CD14-positive monocyte (primary cell): ENCODE results near the gene SRPK1. TPM values are rescaled to one million over a fixed set of nuclear protein-coding genes. Genes with fewer than 3 reads are reported as not detected.

Experiments used
- DNase-seq, 3 donors: peaks; one replicate each; pipeline ENCODE4 v3.0.0-alpha.2; 2011 to 2022
- H2AFZ ChIP-seq: 2 replicates; pipeline ENCODE4 v1.6.0; 2012; ENCODE audit warnings: mild to moderate bottlenecking, low read depth, low read length, inconsistent platforms; ENCODE audit not compliant: insufficient read depth, poor library complexity, severe bottlenecking
- H3K27ac ChIP-seq, 2 donors: 1 replicate in 1 of 2; 2 replicates in 1 of 2; pipeline ENCODE4 v1.5.1; 2012 to 2013; ENCODE audit warnings: low read length in 2 of 2, control low read depth in 1 of 2, inconsistent platforms in 1 of 2, low read depth in 1 of 2, mild to moderate bottlenecking in 1 of 2
- H3K27me3 ChIP-seq, 2 donors: one replicate each; pipeline versions ENCODE4 v1.6.0 to v1.6.1; 2011 to 2013; ENCODE audit warnings: low read length in 2 of 2; ENCODE audit not compliant: control insufficient read depth in 2 of 2, insufficient read depth in 2 of 2
- H3K36me3 ChIP-seq, 2 donors: replicated peaks in 1 of 2; 1 replicate in 1 of 2; 2 replicates in 1 of 2; pipeline versions ENCODE4 v1.5.1 to v1.6.1; 2012 to 2013; ENCODE audit warnings: low read length in 2 of 2, control low read depth in 1 of 2, inconsistent platforms in 1 of 2, mild to moderate bottlenecking in 1 of 2; ENCODE audit not compliant: insufficient read depth in 2 of 2, control insufficient read depth in 1 of 2
- H3K4me1 ChIP-seq, 2 donors: 1 replicate in 1 of 2; 2 replicates in 1 of 2; pipeline versions ENCODE4 v1.5.1 to v1.6.1; 2012 to 2013; ENCODE audit warnings: low read length in 2 of 2, control low read depth in 1 of 2, inconsistent platforms in 1 of 2, mild to moderate bottlenecking in 1 of 2, moderate library complexity in 1 of 2; ENCODE audit not compliant: insufficient read depth in 2 of 2, control insufficient read depth in 1 of 2
- H3K4me2 ChIP-seq: replicated peaks from 2 replicates; pipeline ENCODE3; 2012; ENCODE audit warnings: low read length, moderate library complexity, mild to moderate bottlenecking; ENCODE audit not compliant: poor library complexity, severe bottlenecking; ENCODE audit errors: extremely low read depth
- H3K4me3 ChIP-seq, 3 experiments: fragments of 200-600 bp in 1 of 3; sonication (generic) in 1 of 3; replicated peaks in 1 of 3; 1 replicate in 2 of 3; 2 replicates in 1 of 3; pipeline ENCODE4 v1.5.1; 2011 to 2013; ENCODE audit warnings: low read length in 3 of 3, mild to moderate bottlenecking in 3 of 3, control low read depth in 2 of 3, low read depth in 2 of 3, inconsistent platforms in 1 of 3, moderate library complexity in 1 of 3
- H3K79me2 ChIP-seq: 2 replicates; pipeline ENCODE4 v1.6.0; 2012; ENCODE audit warnings: mild to moderate bottlenecking, control low read depth, inconsistent platforms, low read length, moderate library complexity; ENCODE audit not compliant: insufficient read depth
- H3K9ac ChIP-seq: 2 replicates; pipeline ENCODE4 v1.6.0; 2017; ENCODE audit warnings: low read length, mild to moderate bottlenecking; ENCODE audit not compliant: insufficient read depth, poor library complexity, severe bottlenecking
- H3K9me3 ChIP-seq, 2 donors: replicated peaks in 1 of 2; 1 replicate in 1 of 2; 2 replicates in 1 of 2; pipeline versions ENCODE4 v1.5.1 to v1.6.1; 2012 to 2013; ENCODE audit warnings: low read length in 2 of 2, control low read depth in 1 of 2; ENCODE audit not compliant: control insufficient read depth in 1 of 2, insufficient read depth in 1 of 2
- H4K20me1 ChIP-seq: 2 replicates; pipeline ENCODE4 v1.6.0; 2012; ENCODE audit warnings: mild to moderate bottlenecking, low read length, control low read depth, moderate library complexity; ENCODE audit not compliant: insufficient read depth
- H3K27ac Mint-ChIP-seq, 7 donors: one replicate each; pipeline ENCODE4 v1.8.0; 2020; ENCODE audit warnings: mild to moderate bottlenecking in 7 of 7, mixed read lengths in 7 of 7, moderate library complexity in 6 of 7, inconsistent platforms in 2 of 7
- H3K27me3 Mint-ChIP-seq, 3 donors: one replicate each; pipeline ENCODE4 v1.8.0; 2021 to 2022; ENCODE audit warnings: low read depth in 3 of 3, mild to moderate bottlenecking in 3 of 3, mixed read lengths in 3 of 3, moderate library complexity in 3 of 3, inconsistent platforms in 1 of 3
- H3K36me3 Mint-ChIP-seq, 2 donors: one replicate each; pipeline ENCODE4 v1.8.0; 2020; ENCODE audit warnings: mixed read lengths in 2 of 2, inconsistent platforms in 1 of 2, mild to moderate bottlenecking in 1 of 2
- H3K4me1 Mint-ChIP-seq: one replicate; pipeline ENCODE4 v1.8.0; 2020; ENCODE audit warnings: mild to moderate bottlenecking, mixed read lengths
- H3K4me3 Mint-ChIP-seq, 2 donors: one replicate each; pipeline ENCODE4 v1.8.0; 2020; ENCODE audit warnings: mild to moderate bottlenecking in 2 of 2, mixed read lengths in 2 of 2, moderate library complexity in 1 of 2
- H3K9me3 Mint-ChIP-seq, 7 donors: one replicate each; pipeline ENCODE4 v1.8.0; 2020 to 2022; ENCODE audit warnings: mixed read lengths in 7 of 7, mild to moderate bottlenecking in 6 of 7, moderate library complexity in 6 of 7, inconsistent platforms in 2 of 7
- WGBS: methylation state at CpG from one replicate; pipeline ENCODE4 v1.1.5; 2013; ENCODE audit warnings: missing lambda C conversion rate; ENCODE audit not compliant: insufficient coverage; 5-methylcytosine and 5-hydroxymethylcytosine counted together
- intact Hi-C, 2 donors: fragments of 100-400 bp; cut with micrococcal nuclease; formaldehyde crosslinking; loops; one replicate each; pipeline versions ENCODE4 v1.15.0 to v1.15.1; 2023
- polyA plus RNA-seq, 3 donors: library from polyadenylated mRNA; depleted of rRNA in 1 of 3; unstranded in 2 of 3; stranded (reverse) in 1 of 3; fragments of 300-500 nt in 2 of 3; fragments of >200 nt in 1 of 3; fragmentation: Illumina TruSeq in 2 of 3; gene quantifications; 1 replicate in 2 of 3; 2 replicates in 1 of 3; pipeline ENCODE4 v1.2.3, GENCODE V29; 2012 to 2021
- TF ChIP-seq, protein P1 (sequence below): fragments of 200-600 bp; IDR thresholded peaks from one replicate; pipeline ENCODE4 v1.8.0; 2022; ENCODE audit warnings: antibody characterized with exemption, mild to moderate bottlenecking

The SRPK1 gene
- polyA plus RNA-seq, 3 donors: 7.2 to 24.8 (median 20.5) TPM

DNA sequence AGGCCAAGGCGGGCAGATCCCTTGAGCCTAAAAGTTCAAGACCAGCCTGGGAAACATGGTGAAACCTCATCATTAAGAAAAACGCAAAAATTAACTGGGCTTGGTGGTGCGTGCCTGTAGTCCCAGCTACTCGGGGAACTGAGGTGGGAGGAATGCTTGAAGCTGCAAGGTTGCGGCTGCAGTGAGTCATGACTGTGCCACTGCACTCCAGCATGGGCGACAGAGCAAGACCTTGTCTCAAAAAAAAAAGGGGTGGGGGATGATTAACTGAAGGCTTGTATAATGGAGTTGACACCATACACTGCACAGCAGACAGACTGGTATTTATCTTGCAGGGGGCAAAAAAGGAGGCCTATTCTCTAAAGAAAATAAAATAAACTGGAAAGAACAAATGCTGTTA is 27.7 kb downstream of the SRPK1 start:
- intact Hi-C loops: no loop called here
- H3K4me1 ChIP-seq: no peaks in the 10 kb centered on the region
- no peaks in the 10 kb centered on the region for H3K9me3 ChIP-seq
- DNase-seq: no peak
- peaks cover 4% of the 10 kb centered on the region for H3K4me1 Mint-ChIP-seq
- H3K4me3 Mint-ChIP-seq: no peak overlapping the region
- no peak overlapping the region for H3K9ac ChIP-seq
- 96% methylated on average over 4 of the region's 6 CpGs for WGBS
- no peak overlapping the region for H3K27ac ChIP-seq
- H3K79me2 ChIP-seq: peaks cover 65% of the 10 kb centered on the region
- no peak overlapping the region for H3K4me3 ChIP-seq
- H3K4me2 ChIP-seq: no peak overlapping the region
- H3K27ac Mint-ChIP-seq: peak overlapping the region in 2 of 7 donors; percentile 13 to 64
- H3K36me3 Mint-ChIP-seq: peaks cover 32 to 46% of the 10 kb centered on the region in 2 donors
- H3K9me3 Mint-ChIP-seq: no peaks in the 10 kb centered on the region
- H3K36me3 ChIP-seq: peaks cover 11 to 39% of the 10 kb centered on the region in 2 donors
- no peaks in the 10 kb centered on the region for H4K20me1 ChIP-seq
- TF ChIP-seq, protein P1, sequence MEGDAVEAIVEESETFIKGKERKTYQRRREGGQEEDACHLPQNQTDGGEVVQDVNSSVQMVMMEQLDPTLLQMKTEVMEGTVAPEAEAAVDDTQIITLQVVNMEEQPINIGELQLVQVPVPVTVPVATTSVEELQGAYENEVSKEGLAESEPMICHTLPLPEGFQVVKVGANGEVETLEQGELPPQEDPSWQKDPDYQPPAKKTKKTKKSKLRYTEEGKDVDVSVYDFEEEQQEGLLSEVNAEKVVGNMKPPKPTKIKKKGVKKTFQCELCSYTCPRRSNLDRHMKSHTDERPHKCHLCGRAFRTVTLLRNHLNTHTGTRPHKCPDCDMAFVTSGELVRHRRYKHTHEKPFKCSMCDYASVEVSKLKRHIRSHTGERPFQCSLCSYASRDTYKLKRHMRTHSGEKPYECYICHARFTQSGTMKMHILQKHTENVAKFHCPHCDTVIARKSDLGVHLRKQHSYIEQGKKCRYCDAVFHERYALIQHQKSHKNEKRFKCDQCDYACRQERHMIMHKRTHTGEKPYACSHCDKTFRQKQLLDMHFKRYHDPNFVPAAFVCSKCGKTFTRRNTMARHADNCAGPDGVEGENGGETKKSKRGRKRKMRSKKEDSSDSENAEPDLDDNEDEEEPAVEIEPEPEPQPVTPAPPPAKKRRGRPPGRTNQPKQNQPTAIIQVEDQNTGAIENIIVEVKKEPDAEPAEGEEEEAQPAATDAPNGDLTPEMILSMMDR: no peak
- H2AFZ ChIP-seq: no peak overlapping the region
- no peaks in the 10 kb centered on the region for H3K27me3 ChIP-seq
- no peaks in the 10 kb centered on the region for H3K27me3 Mint-ChIP-seq

DNA sequence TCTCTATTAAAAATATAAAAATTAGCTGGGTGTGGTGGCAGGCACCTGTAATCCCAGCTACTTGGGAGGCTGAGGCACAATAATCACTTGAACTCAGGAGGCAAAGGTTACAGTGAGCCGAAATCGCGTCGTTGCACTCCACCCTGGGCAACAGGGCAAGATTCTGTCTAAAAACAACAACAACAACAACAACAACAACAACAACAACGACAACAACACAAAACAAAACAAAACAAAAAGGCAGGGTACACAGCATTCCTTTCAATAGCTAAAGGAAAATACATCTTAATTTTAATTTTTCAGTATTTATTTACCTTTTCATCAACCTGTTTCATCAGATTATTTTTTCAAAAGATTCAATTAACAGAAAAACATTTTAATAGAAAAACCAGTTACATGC is 28.4 kb downstream of the SRPK1 start:
- intact Hi-C loops: no loop called here
- Histone ChIP-seq H3K9ac (no peak overlapping the region), H3K79me2 (peaks cover 57% of the 10 kb centered on the region), H3K36me3 (peaks cover 15 to 47% of the 10 kb centered on the region in 2 donors), H3K27me3 (no peaks in the 10 kb centered on the region), H4K20me1 (no peaks in the 10 kb centered on the region), H3K4me2 (no peak overlapping the region), H3K4me1 (no peaks in the 10 kb centered on the region), H2AFZ (no peak overlapping the region), H3K4me3 (no peak overlapping the region), H3K9me3 (no peaks in the 10 kb centered on the region), H3K27ac (no peak overlapping the region)
- WGBS: 90% methylated on average over 5 of the region's 5 CpGs
- no peaks in the 10 kb centered on the region for H3K9me3 Mint-ChIP-seq
- H3K4me3 Mint-ChIP-seq: no peak overlapping the region
- peak overlapping the region in 1 of 7 donors; percentile 35 for H3K27ac Mint-ChIP-seq
- H3K4me1 Mint-ChIP-seq: peaks cover 4% of the 10 kb centered on the region
- peaks cover 37 to 52% of the 10 kb centered on the region in 2 donors for H3K36me3 Mint-ChIP-seq
- no peaks in the 10 kb centered on the region for H3K27me3 Mint-ChIP-seq
- DNase-seq: no peak
- TF ChIP-seq, protein P1: no peak
